Mammary microvascular endothelial cell (primary cell): ENCODE results near the gene RILPL2. TPM values are rescaled to one million over a fixed set of nuclear protein-coding genes. Genes with fewer than 3 reads are reported as not detected.

Source experiments
- total RNA-seq: library from RNA; depleted of rRNA; stranded (reverse); fragments of >200 nt; gene quantifications from 2 replicates; pipeline ENCODE4 v1.2.3, GENCODE V29; 2015

Gene RILPL2, protein sequence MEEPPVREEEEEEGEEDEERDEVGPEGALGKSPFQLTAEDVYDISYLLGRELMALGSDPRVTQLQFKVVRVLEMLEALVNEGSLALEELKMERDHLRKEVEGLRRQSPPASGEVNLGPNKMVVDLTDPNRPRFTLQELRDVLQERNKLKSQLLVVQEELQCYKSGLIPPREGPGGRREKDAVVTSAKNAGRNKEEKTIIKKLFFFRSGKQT
- 4.4 and 4.7 TPM in 2 replicates for total RNA-seq

DNA sequence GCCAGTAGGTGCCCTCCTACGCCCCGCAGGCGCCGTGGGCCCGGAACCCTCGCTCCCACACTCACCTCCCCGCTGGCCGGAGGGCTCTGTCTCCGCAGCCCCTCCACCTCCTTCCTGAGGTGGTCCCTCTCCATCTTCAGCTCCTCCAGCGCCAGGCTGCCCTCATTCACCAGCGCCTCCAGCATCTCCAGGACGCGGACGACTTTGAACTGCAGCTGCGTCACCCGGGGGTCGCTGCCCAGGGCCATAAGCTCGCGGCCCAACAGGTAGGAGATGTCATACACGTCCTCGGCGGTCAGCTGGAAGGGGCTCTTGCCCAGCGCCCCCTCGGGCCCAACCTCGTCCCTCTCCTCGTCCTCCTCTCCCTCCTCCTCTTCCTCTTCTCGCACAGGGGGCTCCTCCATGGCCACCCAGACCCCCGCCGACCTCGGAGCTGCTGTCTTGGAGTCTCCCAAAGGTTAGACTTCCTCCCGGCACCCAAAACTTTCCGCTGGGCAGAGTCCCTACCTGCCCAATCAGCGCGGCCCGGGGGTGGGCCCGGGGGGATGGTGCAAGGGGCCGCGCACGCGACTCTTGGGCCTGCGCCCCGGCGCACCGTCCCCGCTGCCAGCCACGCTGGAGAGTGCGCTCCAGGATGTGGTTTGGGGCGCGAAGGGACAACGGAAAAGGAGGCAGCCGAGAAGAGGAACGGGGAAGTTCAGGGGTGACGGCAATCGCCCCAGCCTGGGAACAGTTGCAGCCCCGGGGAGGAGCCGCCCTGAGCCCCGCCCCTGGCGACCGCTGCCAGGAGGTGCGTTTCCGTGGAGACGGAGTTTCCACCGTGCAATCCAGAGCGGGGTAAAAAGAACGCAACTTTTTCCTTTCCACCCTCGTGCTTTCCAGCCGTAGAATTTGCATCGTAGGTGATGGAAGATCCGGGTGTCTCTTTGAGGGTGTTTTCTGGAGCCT is at the start of gene RILPL2:
Gene RILPL2, minus strand, starts transcription at position 668 of the 948 bp plus-strand sequence. Its CDS starts 264 bp downstream, at position 404.

DNA sequence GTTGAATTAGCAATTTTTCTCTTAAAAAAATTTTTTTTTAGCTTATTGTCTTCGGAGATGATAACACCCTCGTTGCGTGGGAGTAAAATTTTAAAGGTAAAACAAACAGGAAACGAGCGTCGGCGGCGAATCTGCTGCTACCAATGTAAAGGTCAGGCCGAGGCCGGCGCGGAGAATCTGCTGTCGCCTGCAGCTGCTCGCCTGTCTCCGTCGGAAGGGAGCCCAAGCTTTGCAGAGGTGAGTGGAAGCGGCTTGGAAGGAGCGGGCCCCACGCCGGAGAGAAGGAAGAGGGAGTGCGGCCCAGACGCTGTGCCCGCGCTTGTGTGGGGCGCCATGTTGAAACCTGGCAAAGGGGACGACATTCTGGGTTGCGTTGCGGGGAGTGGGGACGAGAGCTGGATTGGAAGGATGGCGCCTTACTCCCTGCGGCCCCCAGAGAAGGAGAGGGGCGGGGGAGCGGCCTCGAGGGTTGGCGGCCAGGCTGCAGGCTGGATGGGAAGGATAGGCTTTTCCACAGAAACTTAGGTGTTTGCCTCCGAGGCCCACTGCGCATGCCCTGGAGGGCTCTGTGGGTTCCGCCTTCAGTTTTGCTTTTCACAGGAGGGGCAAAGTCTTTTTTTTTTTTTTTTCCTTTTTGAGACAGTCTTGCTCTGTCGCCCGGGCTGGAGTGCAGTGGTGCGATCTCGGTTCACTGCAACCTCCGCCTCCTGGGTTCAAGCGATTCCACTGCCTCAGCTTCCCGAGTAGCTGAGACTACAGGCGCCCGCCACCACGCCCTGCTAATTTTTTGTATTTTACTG is 21.7 kb upstream of the RILPL2 start, which contains the start of gene SNRNP35:
Gene SNRNP35, plus strand, starts transcription at position 160 of the 800 bp plus-strand sequence. CDS start 7,402 bp downstream, outside the sequence.

Other genes with a start within 250 kb of the RILPL2 start
- 34.2 and 49.8 TPM in 2 replicates for gene MPHOSPH9, start 203.5 kb downstream of the RILPL2 start, total RNA-seq
- gene MTRFR, start 203.2 kb downstream of the RILPL2 start, total RNA-seq, result 8.7 and 17.7 TPM in 2 replicates
- 271 and 296 TPM in 2 replicates for gene CDK2AP1, start 164.8 kb downstream of the RILPL2 start, total RNA-seq
- 17.2 and 17.4 TPM in 2 replicates for gene SBNO1, start 71.8 kb downstream of the RILPL2 start, total RNA-seq
- 52.0 and 57.6 TPM in 2 replicates for gene KMT5A, start 52.6 kb downstream of the RILPL2 start, total RNA-seq
- 14.8 and 18.7 TPM in 2 replicates for gene SNRNP35, start 21.5 kb upstream of the RILPL2 start, total RNA-seq
- gene RILPL1, start 97.0 kb upstream of the RILPL2 start, total RNA-seq, result 13.7 and 15.4 TPM in 2 replicates
- gene TMED2, start 147.9 kb upstream of the RILPL2 start, total RNA-seq, result 156 and 171 TPM in 2 replicates
- 14.5 and 27.7 TPM in 2 replicates for gene DDX55, start 165.4 kb upstream of the RILPL2 start, total RNA-seq
- 67.1 and 94.1 TPM in 2 replicates for gene EIF2B1, start 197.0 kb upstream of the RILPL2 start, total RNA-seq
- 26.8 and 32.6 TPM in 2 replicates for gene GTF2H3, start 197.1 kb upstream of the RILPL2 start, total RNA-seq
- gene TCTN2, start 234.4 kb upstream of the RILPL2 start, total RNA-seq, result 7.3 and 10.0 TPM in 2 replicates